ENCODE measurements around the gene SMIM8.

SMIM8 gene

GRCh38 chr6:87344731-87345130 lies 22.3 kb downstream of the SMIM8 start, which contains the start of gene C6orf163:
C6orf163 (plus strand) TSS chr6:87344813; CDS start chr6:87345100, 287 bp downstream.
- Histone ChIP-seq H3K4me3 (ENCODE audit: low read length in 2 of 2) (no peak within 1 kb of the TSS), H3K9me3 (replicated peaks in 1 of 2; ENCODE audit: control insufficient read depth in 2 of 2, insufficient read depth in 1 of 2, low read depth in 1 of 2, low read length in 2 of 2) (no peaks in the 10 kb centered on the region), H3K14ac (ENCODE audit: low read length) (no peak within 1 kb of the TSS), H3K23ac (ENCODE audit: low read depth, low read length, poor library complexity) (no peak within 1 kb of the TSS), H2BK15ac (ENCODE audit: low read length) (no peak within 1 kb of the TSS), H4K91ac (ENCODE audit: low read depth, low read length, poor library complexity) (no peak within 1 kb of the TSS), H2AK5ac (ENCODE audit: low read depth, low read length) (no peak within 1 kb of the TSS), H2BK12ac (ENCODE audit: low read length) (no peak within 1 kb of the TSS), H2AFZ (ENCODE audit: low read length) (no peak within 1 kb of the TSS), H3K4me1 (ENCODE audit: control insufficient read depth in 2 of 2, insufficient read depth in 1 of 2, low read depth in 1 of 2, low read length in 2 of 2) (no peaks in the 10 kb centered on the region), H3K4me2 (ENCODE audit: insufficient read depth, low read length, poor library complexity, severe bottlenecking) (no peak within 1 kb of the TSS), H2BK5ac (ENCODE audit: low read length) (no peak within 1 kb of the TSS), H3K27me3 (ENCODE audit: control insufficient read depth in 3 of 3, insufficient read depth in 3 of 3, low read depth in 1 of 3, low read length in 3 of 3) (no peaks in the 10 kb centered on the region), H3K4ac (ENCODE audit: low read length) (no peak within 1 kb of the TSS), H3K18ac (ENCODE audit: low read length) (no peak within 1 kb of the TSS), H3K9ac (ENCODE audit: low read depth, low read length, poor library complexity) (no peak within 1 kb of the TSS), H2BK120ac (ENCODE audit: low read depth, low read length) (no peak within 1 kb of the TSS), H4K8ac (ENCODE audit: low read depth, low read length) (no peak within 1 kb of the TSS), H3K79me1 (ENCODE audit: low read depth, low read length) (no peaks in the 10 kb centered on the region), H3K27ac (replicated peaks; ENCODE audit: low read length) (no peak within 1 kb of the TSS), H3K36me3 (replicated peaks in 1 of 2; ENCODE audit: control insufficient read depth in 2 of 2, insufficient read depth in 2 of 2, low read length in 2 of 2) (peaks cover 0 to 9% of the 10 kb centered on the region in 2 donors)
- WGBS, 2 donors (ENCODE audit: extremely low coverage in 2 of 2, insufficient read length in 2 of 2, insufficient replicate concordance in 1 of 2): no CpG with 5 or more reads among the region's 2 CpGs
- no peak for DNase-seq (ENCODE audit: low spot score)

- Histone ChIP-seq H3K23ac (ENCODE audit: low read depth, low read length, poor library complexity) (no peak overlapping the region), H3K36me3 (replicated peaks in 1 of 2; ENCODE audit: control insufficient read depth in 2 of 2, insufficient read depth in 2 of 2, low read length in 2 of 2) (peaks cover 0 to 6% of the 10 kb centered on the region in 2 donors), H4K8ac (ENCODE audit: low read depth, low read length) (no peak overlapping the region), H3K79me1 (ENCODE audit: low read depth, low read length) (no peaks in the 10 kb centered on the region), H2BK5ac (ENCODE audit: low read length) (no peak overlapping the region), H3K4me2 (ENCODE audit: insufficient read depth, low read length, poor library complexity, severe bottlenecking) (no peak overlapping the region), H3K4me1 (ENCODE audit: control insufficient read depth in 2 of 2, insufficient read depth in 1 of 2, low read depth in 1 of 2, low read length in 2 of 2) (no peaks in the 10 kb centered on the region), H2AK5ac (ENCODE audit: low read depth, low read length) (no peak overlapping the region), H3K18ac (ENCODE audit: low read length) (no peak overlapping the region), H3K9ac (ENCODE audit: low read depth, low read length, poor library complexity) (no peak overlapping the region), H3K9me3 (replicated peaks in 1 of 2; ENCODE audit: control insufficient read depth in 2 of 2, insufficient read depth in 1 of 2, low read depth in 1 of 2, low read length in 2 of 2) (no peaks in the 10 kb centered on the region), H4K91ac (ENCODE audit: low read depth, low read length, poor library complexity) (no peak overlapping the region), H3K27ac (replicated peaks; ENCODE audit: low read length) (no peak overlapping the region), H3K4me3 (ENCODE audit: low read length in 2 of 2) (no peak overlapping the region), H3K4ac (ENCODE audit: low read length) (no peak overlapping the region), H3K27me3 (ENCODE audit: control insufficient read depth in 3 of 3, insufficient read depth in 3 of 3, low read depth in 1 of 3, low read length in 3 of 3) (no peaks in the 10 kb centered on the region), H2BK12ac (ENCODE audit: low read length) (no peak overlapping the region), H2BK15ac (ENCODE audit: low read length) (no peak overlapping the region), H2BK120ac (ENCODE audit: low read depth, low read length) (no peak overlapping the region), H2AFZ (ENCODE audit: low read length) (no peak overlapping the region), H3K14ac (ENCODE audit: low read length) (no peak overlapping the region)
- DNase-seq (ENCODE audit: low spot score): no peak
- WGBS, 2 donors (ENCODE audit: extremely low coverage in 2 of 2, insufficient read length in 2 of 2, insufficient replicate concordance in 1 of 2): no CpG with 5 or more reads among the region's 3 CpGs
Measured at GRCh38 chr6:87346700-87347099, 24.3 kb downstream of the SMIM8 start.

GRCh38 chr6:87349896-87350295 lies 27.5 kb downstream of the SMIM8 start:
- no peak overlapping the region for H4K8ac ChIP-seq (ENCODE audit: low read depth, low read length)
- H4K91ac ChIP-seq (ENCODE audit: low read depth, low read length, poor library complexity): no peak overlapping the region
- no peak overlapping the region for H3K4ac ChIP-seq (ENCODE audit: low read length)
- no peaks in the 10 kb centered on the region for H3K4me1 ChIP-seq (ENCODE audit: control insufficient read depth in 2 of 2, insufficient read depth in 1 of 2, low read depth in 1 of 2, low read length in 2 of 2)
- no peak overlapping the region for H3K14ac ChIP-seq (ENCODE audit: low read length)
- no peak overlapping the region for H2BK5ac ChIP-seq (ENCODE audit: low read length)
- no peak overlapping the region for H2BK120ac ChIP-seq (ENCODE audit: low read depth, low read length)
- H2AFZ ChIP-seq (ENCODE audit: low read length): no peak overlapping the region
- no peak overlapping the region for H2AK5ac ChIP-seq (ENCODE audit: low read depth, low read length)
- no peak overlapping the region for H3K18ac ChIP-seq (ENCODE audit: low read length)
- H3K9ac ChIP-seq (ENCODE audit: low read depth, low read length, poor library complexity): no peak overlapping the region
- no peak overlapping the region for H2BK12ac ChIP-seq (ENCODE audit: low read length)
- H3K36me3 ChIP-seq (replicated peaks in 1 of 2; ENCODE audit: control insufficient read depth in 2 of 2, insufficient read depth in 2 of 2, low read length in 2 of 2): peaks cover 0 to 6% of the 10 kb centered on the region in 2 donors
- H3K27ac ChIP-seq (replicated peaks; ENCODE audit: low read length): no peak overlapping the region
- no peaks in the 10 kb centered on the region for H3K9me3 ChIP-seq (replicated peaks in 1 of 2; ENCODE audit: control insufficient read depth in 2 of 2, insufficient read depth in 1 of 2, low read depth in 1 of 2, low read length in 2 of 2)
- no peak overlapping the region for H3K4me2 ChIP-seq (ENCODE audit: insufficient read depth, low read length, poor library complexity, severe bottlenecking)
- no peak overlapping the region for H3K23ac ChIP-seq (ENCODE audit: low read depth, low read length, poor library complexity)
- no peaks in the 10 kb centered on the region for H3K27me3 ChIP-seq (ENCODE audit: control insufficient read depth in 3 of 3, insufficient read depth in 3 of 3, low read depth in 1 of 3, low read length in 3 of 3)
- WGBS, 2 donors (ENCODE audit: extremely low coverage in 2 of 2, insufficient read length in 2 of 2, insufficient replicate concordance in 1 of 2): no CpG with 5 or more reads among the region's 2 CpGs
- no peak overlapping the region for H3K4me3 ChIP-seq (ENCODE audit: low read length in 2 of 2)
- no peaks in the 10 kb centered on the region for H3K79me1 ChIP-seq (ENCODE audit: low read depth, low read length)
- no peak overlapping the region for H2BK15ac ChIP-seq (ENCODE audit: low read length)
- no peak for DNase-seq (ENCODE audit: low spot score)

DNA sequence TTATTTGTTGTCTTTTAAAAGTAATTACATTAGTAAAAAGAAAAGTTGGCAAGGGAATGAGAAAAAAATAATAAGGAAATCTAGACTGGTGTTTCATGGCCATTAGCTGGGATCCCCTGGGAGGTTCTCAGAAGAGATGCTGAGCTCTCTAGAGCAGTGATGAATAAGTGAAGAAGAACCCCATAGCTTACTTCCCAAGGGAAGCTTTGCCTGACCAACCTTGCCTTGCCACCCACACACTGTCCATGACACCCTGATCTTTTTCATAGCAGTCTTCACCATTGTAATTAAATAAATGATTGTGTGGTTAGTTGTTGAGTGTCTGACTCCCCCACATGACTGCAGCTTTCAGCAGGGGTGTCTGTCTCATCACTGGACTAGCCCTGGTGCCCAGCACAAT lies 28.1 kb downstream of the SMIM8 start:
- H3K9ac ChIP-seq (ENCODE audit: low read depth, low read length, poor library complexity): no peak overlapping the region
- H3K27me3 ChIP-seq (ENCODE audit: control insufficient read depth in 3 of 3, insufficient read depth in 3 of 3, low read depth in 1 of 3, low read length in 3 of 3): no peaks in the 10 kb centered on the region
- no peak overlapping the region for H3K4ac ChIP-seq (ENCODE audit: low read length)
- no peak overlapping the region for H2AK5ac ChIP-seq (ENCODE audit: low read depth, low read length)
- H3K4me3 ChIP-seq (ENCODE audit: low read length in 2 of 2): no peak overlapping the region
- H4K91ac ChIP-seq (ENCODE audit: low read depth, low read length, poor library complexity): no peak overlapping the region
- H4K8ac ChIP-seq (ENCODE audit: low read depth, low read length): no peak overlapping the region
- H3K36me3 ChIP-seq (replicated peaks in 1 of 2; ENCODE audit: control insufficient read depth in 2 of 2, insufficient read depth in 2 of 2, low read length in 2 of 2): no peaks in the 10 kb centered on the region
- no peak overlapping the region for H3K27ac ChIP-seq (replicated peaks; ENCODE audit: low read length)
- H2BK15ac ChIP-seq (ENCODE audit: low read length): no peak overlapping the region
- no peak overlapping the region for H3K4me2 ChIP-seq (ENCODE audit: insufficient read depth, low read length, poor library complexity, severe bottlenecking)
- no peak for DNase-seq (ENCODE audit: low spot score)
- H3K9me3 ChIP-seq (replicated peaks in 1 of 2; ENCODE audit: control insufficient read depth in 2 of 2, insufficient read depth in 1 of 2, low read depth in 1 of 2, low read length in 2 of 2): no peaks in the 10 kb centered on the region
- no peaks in the 10 kb centered on the region for H3K79me1 ChIP-seq (ENCODE audit: low read depth, low read length)
- no peak overlapping the region for H3K23ac ChIP-seq (ENCODE audit: low read depth, low read length, poor library complexity)
- no peaks in the 10 kb centered on the region for H3K4me1 ChIP-seq (ENCODE audit: control insufficient read depth in 2 of 2, insufficient read depth in 1 of 2, low read depth in 1 of 2, low read length in 2 of 2)
- no peak overlapping the region for H2AFZ ChIP-seq (ENCODE audit: low read length)
- no peak overlapping the region for H2BK5ac ChIP-seq (ENCODE audit: low read length)
- H2BK120ac ChIP-seq (ENCODE audit: low read depth, low read length): no peak overlapping the region
- no peak overlapping the region for H2BK12ac ChIP-seq (ENCODE audit: low read length)
- no peak overlapping the region for H3K18ac ChIP-seq (ENCODE audit: low read length)
- H3K14ac ChIP-seq (ENCODE audit: low read length): no peak overlapping the region

Data from neuronal stem cell (in vitro differentiated cells).